Trophoblast cell (in vitro differentiated cells and primary cell): ENCODE data around the gene BBS4.

ENCODE experiments used
- DNase-seq, 2 donors: peaks; one replicate each; pipeline ENCODE4 v3.0.0-alpha.2; 2016
- H2AFZ ChIP-seq: 2 replicates; pipeline ENCODE4 v1.6.1; 2013; ENCODE audit warnings: low read length, moderate library complexity, mild to moderate bottlenecking; ENCODE audit not compliant: insufficient read depth, poor library complexity
- H2AK5ac ChIP-seq: 2 replicates; pipeline ENCODE4 v1.6.1; 2013; ENCODE audit warnings: mild to moderate bottlenecking, low read length
- H2BK120ac ChIP-seq: 2 replicates; pipeline ENCODE4 v1.6.1; 2013; ENCODE audit warnings: low read length, mild to moderate bottlenecking, moderate library complexity; ENCODE audit not compliant: insufficient read depth, poor library complexity
- H2BK12ac ChIP-seq: 2 replicates; pipeline ENCODE4 v1.6.1; 2013; ENCODE audit warnings: mild to moderate bottlenecking, low read length, moderate library complexity
- H2BK5ac ChIP-seq: 2 replicates; pipeline ENCODE4 v1.6.1; 2013; ENCODE audit warnings: low read length, low read depth, moderate library complexity, mild to moderate bottlenecking; ENCODE audit not compliant: poor library complexity
- H3K14ac ChIP-seq: 2 replicates; pipeline ENCODE4 v1.6.1; 2013; ENCODE audit warnings: mild to moderate bottlenecking, low read length
- H3K18ac ChIP-seq: 2 replicates; pipeline ENCODE4 v1.6.1; 2013; ENCODE audit warnings: mild to moderate bottlenecking, low read length
- H3K23ac ChIP-seq: 2 replicates; pipeline ENCODE4 v1.6.1; 2013; ENCODE audit warnings: low read length
- H3K27ac ChIP-seq: 2 replicates; pipeline ENCODE4 v1.5.1; 2013; ENCODE audit warnings: low read depth, mild to moderate bottlenecking, inconsistent platforms, low read length, moderate library complexity
- H3K27me3 ChIP-seq: 2 replicates; pipeline ENCODE4 v1.6.1; 2013; ENCODE audit warnings: inconsistent platforms, mild to moderate bottlenecking, low read length, moderate library complexity; ENCODE audit not compliant: insufficient read depth
- H3K36me3 ChIP-seq, 2 experiments: 1 replicate in 1 of 2; 2 replicates in 1 of 2; pipeline ENCODE4 v1.6.1; 2013; ENCODE audit warnings: low read length in 2 of 2, mild to moderate bottlenecking in 2 of 2, moderate library complexity in 1 of 2; ENCODE audit not compliant: insufficient read depth in 2 of 2, control insufficient read depth in 1 of 2
- H3K4ac ChIP-seq: 2 replicates; pipeline ENCODE4 v1.6.1; 2013; ENCODE audit warnings: low read depth, mild to moderate bottlenecking, low read length, moderate library complexity
- H3K4me1 ChIP-seq, 2 experiments: 1 replicate in 1 of 2; 2 replicates in 1 of 2; pipeline ENCODE4 v1.6.1; 2013; ENCODE audit warnings: low read length in 2 of 2, mild to moderate bottlenecking in 2 of 2, moderate library complexity in 1 of 2; ENCODE audit not compliant: insufficient read depth in 2 of 2, control insufficient read depth in 1 of 2
- H3K4me2 ChIP-seq: 2 replicates; pipeline ENCODE4 v1.6.1; 2013; ENCODE audit warnings: inconsistent platforms, mild to moderate bottlenecking, low read length, moderate library complexity
- H3K4me3 ChIP-seq: 2 replicates; pipeline ENCODE4 v1.5.1; 2013; ENCODE audit warnings: mild to moderate bottlenecking, low read depth, low read length, inconsistent platforms
- H3K79me1 ChIP-seq: one replicate; pipeline ENCODE4 v1.6.1; 2013; ENCODE audit warnings: low read length
- H3K79me2 ChIP-seq: 2 replicates; pipeline ENCODE4 v1.6.1; 2013; ENCODE audit warnings: low read length, mild to moderate bottlenecking; ENCODE audit not compliant: control insufficient read depth, insufficient read depth, poor library complexity
- H3K9ac ChIP-seq: 2 replicates; pipeline ENCODE4 v1.6.1; 2013; ENCODE audit warnings: mild to moderate bottlenecking, low read length
- H3K9me3 ChIP-seq: 2 replicates; pipeline ENCODE4 v1.6.1; 2013; ENCODE audit warnings: low read depth, mild to moderate bottlenecking, control low read depth, inconsistent platforms, low read length; ENCODE audit not compliant: insufficient read depth
- H4K12ac ChIP-seq: 2 replicates; pipeline ENCODE4 v1.6.1; 2013; ENCODE audit warnings: low read depth, mild to moderate bottlenecking, low read length, moderate library complexity
- H4K8ac ChIP-seq: 2 replicates; pipeline ENCODE4 v1.6.1; 2013; ENCODE audit warnings: low read depth, mild to moderate bottlenecking, low read length, moderate library complexity
- H4K91ac ChIP-seq: one replicate; pipeline ENCODE4 v1.6.1; 2013; ENCODE audit warnings: low read depth, mild to moderate bottlenecking, low read length, moderate library complexity
- WGBS: extraction: QIAGEN DNeasy Blood & Tissue Kit; methylation state at CpG from one replicate; pipeline ENCODE4 v1.1.7; 2013; ENCODE audit warnings: missing lambda C conversion rate; ENCODE audit not compliant: insufficient read length, insufficient coverage; ENCODE audit errors: extremely low coverage; 5-methylcytosine and 5-hydroxymethylcytosine counted together

Gene BBS4

DNA sequence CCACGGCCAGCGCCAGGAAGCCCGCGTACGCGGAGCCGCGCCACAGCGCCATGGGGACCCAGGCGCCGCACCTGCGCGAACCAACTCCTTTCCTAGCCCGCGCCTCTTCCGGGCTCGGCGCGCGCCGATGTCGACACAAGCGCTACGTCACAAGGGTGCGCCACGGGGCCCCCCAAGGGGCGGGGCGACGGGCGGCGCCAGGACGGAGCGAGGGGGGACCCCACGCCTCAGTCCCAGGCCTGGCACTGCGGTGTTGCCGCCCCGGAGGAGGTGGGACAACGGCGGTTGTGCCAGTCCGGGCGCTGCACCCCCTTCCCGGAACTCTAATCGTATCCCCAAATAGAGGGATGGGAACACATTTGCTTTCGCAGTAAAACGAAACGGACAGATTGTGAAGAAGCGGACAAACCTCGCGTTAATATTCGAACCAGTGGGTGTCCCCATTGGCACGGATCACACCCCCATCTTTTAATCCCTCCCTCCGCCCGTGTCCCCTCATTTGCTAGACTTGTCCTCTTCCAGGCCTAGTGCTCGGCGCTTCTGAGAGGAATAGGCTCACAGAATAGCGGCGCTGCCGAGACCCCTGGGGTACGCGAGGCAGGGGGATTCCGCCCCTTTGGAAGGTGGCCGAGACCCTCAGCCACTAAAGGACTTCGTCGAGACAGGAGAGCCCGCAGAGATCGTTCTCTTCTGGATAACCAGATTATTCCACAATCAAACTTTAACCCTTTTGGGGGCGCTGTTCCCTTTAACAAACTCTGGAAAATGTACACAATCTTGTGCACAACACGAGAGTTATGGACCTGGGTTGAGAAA is 97.8 kb downstream of the BBS4 start, which contains the start of gene ADPGK:
TSS of gene ADPGK (minus strand) at position 119 of the 816 bp plus-strand sequence. CDS start at position 52, 67 bp downstream.
- peak within 1 kb of the TSS; percentile 80 for H2AFZ ChIP-seq
- peak within 1 kb of the TSS; percentile 97 for H3K4me3 ChIP-seq
- peak within 1 kb of the TSS; percentile 62 for H2BK5ac ChIP-seq
- H3K14ac ChIP-seq = peak within 1 kb of the TSS; percentile 87
- peak within 1 kb of the TSS; percentile 37 for H3K27ac ChIP-seq
- H2AK5ac ChIP-seq = peak within 1 kb of the TSS; percentile 5
- peak within 1 kb of the TSS; percentile 73 for H3K18ac ChIP-seq
- H2BK120ac ChIP-seq = peak within 1 kb of the TSS; percentile 67
- H4K8ac ChIP-seq = peak within 1 kb of the TSS; percentile 93
- H3K9me3 ChIP-seq = no peaks in the 10 kb centered on the region
- peaks cover 2 to 6% of the 10 kb centered on the region in 2 experiments for H3K4me1 ChIP-seq
- peak within 1 kb of the TSS; percentile 90 for H3K9ac ChIP-seq
- H3K79me1 ChIP-seq = peaks cover 8% of the 10 kb centered on the region
- no peak within 1 kb of the TSS for H3K23ac ChIP-seq
- H4K91ac ChIP-seq = peak within 1 kb of the TSS; percentile 82
- H3K36me3 ChIP-seq = peaks cover 2 to 3% of the 10 kb centered on the region in 2 experiments
- peak within 1 kb of the TSS; percentile 65 for H3K4ac ChIP-seq
- WGBS = no CpG with 5 or more reads among the region's 68 CpGs
- no peaks in the 10 kb centered on the region for H3K27me3 ChIP-seq
- H4K12ac ChIP-seq = peak within 1 kb of the TSS; percentile 63
- peaks cover 10% of the 10 kb centered on the region for H3K79me2 ChIP-seq
- no peak within 1 kb of the TSS for H2BK12ac ChIP-seq
- peak; percentile 80 to 93 for DNase-seq
- H3K4me2 ChIP-seq = peak within 1 kb of the TSS; percentile 96

DNA sequence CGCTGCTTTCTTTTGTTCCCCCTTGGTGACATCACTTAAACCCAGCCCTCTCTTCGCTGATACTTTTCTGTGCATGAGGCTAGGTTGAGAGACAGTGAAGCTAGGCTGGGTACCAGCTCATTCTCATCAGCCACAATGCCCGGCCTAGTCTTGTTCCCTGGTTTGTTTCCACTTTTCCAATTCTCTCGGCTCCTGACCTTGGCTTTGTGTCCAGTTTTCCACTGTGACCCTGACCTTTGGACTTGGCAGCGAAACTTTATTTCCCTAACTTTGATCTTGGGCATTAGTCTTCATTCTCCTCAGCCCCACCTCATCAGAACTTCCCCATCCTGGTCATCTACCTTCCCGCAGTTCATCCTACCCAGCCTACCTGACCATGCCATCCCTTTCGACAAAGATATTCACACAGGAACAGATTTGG is 98.5 kb downstream of the BBS4 start:
- Histone ChIP-seq H2AFZ (peak overlapping the region; percentile 1), H4K12ac (peak overlapping the region; percentile 62), H4K91ac (no peak overlapping the region)

DNA sequence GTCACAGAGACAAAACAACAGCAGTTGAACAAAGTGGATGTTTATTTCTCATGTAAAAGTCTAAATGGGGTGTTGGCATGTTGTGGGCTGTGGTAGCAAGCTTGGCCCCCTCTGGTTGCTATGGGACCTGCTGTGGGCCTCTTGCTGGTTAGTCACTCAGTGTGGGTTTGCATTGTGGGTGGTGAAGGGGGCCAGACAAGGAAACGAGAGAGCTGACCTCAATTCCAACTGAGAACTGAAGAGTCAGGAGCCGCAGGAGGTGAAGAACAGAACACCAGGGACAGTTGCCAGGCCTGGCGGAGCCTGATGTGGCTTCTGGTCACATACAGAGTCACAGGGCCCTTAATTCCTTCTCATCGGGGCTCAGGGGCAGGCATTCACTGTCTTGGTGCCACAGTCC is 99.4 kb downstream of the BBS4 start:
- Histone ChIP-seq H3K79me1 (peaks cover 8% of the 10 kb centered on the region), H3K4me3 (no peak overlapping the region), H3K18ac (no peak overlapping the region), H3K4ac (no peak overlapping the region), H3K27ac (no peak overlapping the region), H2BK5ac (no peak overlapping the region), H3K9ac (no peak overlapping the region), H2BK120ac (no peak overlapping the region), H2AK5ac (no peak overlapping the region), H3K4me1 (peaks cover 2 to 6% of the 10 kb centered on the region in 2 experiments), H3K27me3 (no peaks in the 10 kb centered on the region), H4K91ac (no peak overlapping the region), H3K4me2 (no peak overlapping the region), H2BK12ac (peak overlapping the region; percentile 20), H3K23ac (no peak overlapping the region), H3K9me3 (no peaks in the 10 kb centered on the region), H3K36me3 (peaks cover 2% of the 10 kb centered on the region in 2 experiments), H3K14ac (no peak overlapping the region), H4K12ac (no peak overlapping the region), H3K79me2 (peaks cover 10% of the 10 kb centered on the region), H2AFZ (no peak overlapping the region), H4K8ac (peak overlapping the region; percentile 58)
- no peak for DNase-seq
- no CpG with 5 or more reads among the region's 4 CpGs for WGBS

More for the DNA sequence above, 98.5 kb downstream of the BBS4 start:
- Histone ChIP-seq H3K27ac (no peak overlapping the region), H3K4me2 (peak overlapping the region; percentile 96), H3K9ac (no peak overlapping the region), H2BK120ac (no peak overlapping the region), H3K23ac (no peak overlapping the region), H3K79me1 (peaks cover 8% of the 10 kb centered on the region), H3K79me2 (peaks cover 10% of the 10 kb centered on the region), H2BK5ac (no peak overlapping the region), H2AK5ac (no peak overlapping the region), H4K8ac (peak overlapping the region; percentile 90), H3K18ac (no peak overlapping the region), H3K4ac (no peak overlapping the region), H3K4me3 (peak overlapping the region; percentile 33), H3K4me1 (peaks cover 2 to 6% of the 10 kb centered on the region in 2 experiments), H3K36me3 (peaks cover 2 to 3% of the 10 kb centered on the region in 2 experiments), H2BK12ac (no peak overlapping the region), H3K14ac (no peak overlapping the region), H3K27me3 (no peaks in the 10 kb centered on the region), H3K9me3 (no peaks in the 10 kb centered on the region)
- no peak for DNase-seq
- WGBS = no CpG with 5 or more reads among the region's 7 CpGs

DNA sequence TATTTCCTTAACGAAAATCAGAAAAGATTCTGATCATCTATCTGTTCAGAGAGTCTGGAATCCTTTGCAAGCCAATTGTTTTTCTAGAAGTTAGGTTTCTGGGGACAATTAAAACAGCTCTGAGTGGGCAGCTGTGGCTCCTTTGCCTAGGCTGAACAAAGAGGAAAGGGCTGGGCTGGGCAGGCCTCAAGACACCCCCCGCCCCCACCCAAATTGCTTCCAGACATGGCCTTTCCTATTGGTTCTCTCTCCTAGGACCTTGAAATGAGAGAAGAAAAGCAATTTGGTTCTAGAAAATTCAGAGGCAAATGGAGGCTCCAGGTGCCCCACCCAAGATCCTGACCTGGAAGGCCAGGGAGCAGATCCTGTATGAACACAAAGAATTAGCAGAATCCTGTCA is 99.8 kb downstream of the BBS4 start:
- peaks cover 10% of the 10 kb centered on the region for H3K79me2 ChIP-seq
- peak overlapping the region; percentile 20 for H2BK12ac ChIP-seq
- no peak overlapping the region for H4K91ac ChIP-seq
- H2BK120ac ChIP-seq = no peak overlapping the region
- peaks cover 0 to 2% of the 10 kb centered on the region in 2 experiments for H3K36me3 ChIP-seq
- no peak overlapping the region for H3K14ac ChIP-seq
- no peak overlapping the region for H3K27ac ChIP-seq
- H2AFZ ChIP-seq = no peak overlapping the region
- peaks cover 8% of the 10 kb centered on the region for H3K79me1 ChIP-seq
- WGBS = no CpG with 5 or more reads among the region's 2 CpGs
- H3K9ac ChIP-seq = no peak overlapping the region
- no peak overlapping the region for H3K4me2 ChIP-seq
- no peak overlapping the region for H3K23ac ChIP-seq
- H3K4ac ChIP-seq = no peak overlapping the region
- H4K8ac ChIP-seq = peak overlapping the region; percentile 4
- H4K12ac ChIP-seq = no peak overlapping the region
- H2AK5ac ChIP-seq = no peak overlapping the region
- H3K18ac ChIP-seq = no peak overlapping the region
- peaks cover 2 to 6% of the 10 kb centered on the region in 2 experiments for H3K4me1 ChIP-seq
- no peak overlapping the region for H3K4me3 ChIP-seq
- H3K9me3 ChIP-seq = no peaks in the 10 kb centered on the region
- H2BK5ac ChIP-seq = no peak overlapping the region
- no peaks in the 10 kb centered on the region for H3K27me3 ChIP-seq
- no peak for DNase-seq
